NCI-H2171 (cell line): Measurements from ENCODE around the gene USP30.
A peak's percentile ranks its signal among the peaks of the same experiment; 100 is the strongest.
"Not testable (repeated sequence)": the region's sequence is repeated elsewhere in the genome, so short reads cannot be mapped to it uniquely, and the experiment has no call there.

ENCODE experiments used
- DNase-seq: peaks from one replicate; lab custom pipeline; 2025; lab: John Stamatoyannopoulos, UW

Gene USP30

GRCh38 chr12:109053382-109054123 is 1.2 kb downstream of the USP30 start:
- DNase-seq: no peak

GRCh38 chr12:109054124-109054513 is 1.7 kb downstream of the USP30 start:
- DNase-seq: not testable (repeated sequence)

- no peak for DNase-seq
These were observed 2.1 kb downstream of the USP30 start for GRCh38 chr12:109054520-109054919.

- DNase-seq: no peak
These were observed 4.5 kb downstream of the USP30 start for GRCh38 chr12:109056891-109057290.

- DNase-seq: no peak
These were observed 5.0 kb downstream of the USP30 start for GRCh38 chr12:109057376-109057775.

GRCh38 chr12:109058773-109059172 is 6.4 kb downstream of the USP30 start:
- no peak for DNase-seq

GRCh38 chr12:109064143-109064542 is 11.8 kb downstream of the USP30 start:
- DNase-seq: no peak

GRCh38 chr12:109065154-109065852 is 12.9 kb downstream of the USP30 start:
- no peak for DNase-seq

- DNase-seq: no peak
These were observed 13.4 kb downstream of the USP30 start for GRCh38 chr12:109065853-109066193.

- no peak for DNase-seq
These were observed 17.2 kb downstream of the USP30 start for GRCh38 chr12:109069307-109070271.

GRCh38 chr12:109074866-109075265 is 22.5 kb downstream of the USP30 start:
- DNase-seq: no peak

GRCh38 chr12:109082751-109083150 is 30.4 kb downstream of the USP30 start:
- no peak for DNase-seq

- DNase-seq: no peak
These were observed 32.0 kb downstream of the USP30 start for GRCh38 chr12:109084425-109084824.

GRCh38 chr12:109085590-109085989 is 33.2 kb downstream of the USP30 start:
- DNase-seq: no peak

- no peak for DNase-seq
These were observed 34.9 kb downstream of the USP30 start for GRCh38 chr12:109087250-109087649.

GRCh38 chr12:109088818-109089217 is 36.4 kb downstream of the USP30 start:
- no peak for DNase-seq

- DNase-seq: no peak
These were observed 37.3 kb downstream of the USP30 start for GRCh38 chr12:109089683-109090082.

GRCh38 chr12:109092497-109093021 is 40.2 kb downstream of the USP30 start:
- DNase-seq: no peak

GRCh38 chr12:109093022-109093918 is 40.9 kb downstream of the USP30 start, which contains the start of gene ALKBH2:
Gene ALKBH2, minus strand, starts transcription at chr12:109093472. Its CDS starts 686 bp downstream, at chr12:109092786.
- peak; percentile 90 for DNase-seq

GRCh38 chr12:109097140-109097434 is 44.7 kb downstream of the USP30 start:
- no peak for DNase-seq

- DNase-seq: peak; percentile 98
These were observed 45.2 kb downstream of the USP30 start, which contains the start of gene UNG for GRCh38 chr12:109097435-109098182. Gene UNG, plus strand, starts transcription at chr12:109097597. Its CDS starts 83 bp downstream, at chr12:109097680.
